Measurements from ENCODE around the gene ORAI3.

Gene ORAI3

GRCh38 chr16:31002250-31002700 is 53.4 kb downstream of the ORAI3 start:
- no peak for DNase-seq (ENCODE audit: low spot score)
- in situ Hi-C loops (cut with MboI; ENCODE audit: low sequenced_read_pairs, unreplicated experiment): no loop called here
- no peak for TF ChIP-seq CTCF (IDR thresholded peaks at IDR 0.05; ENCODE audit: borderline replicate concordance, control extremely low read depth, extremely low read depth, insufficient read depth, missing control alignments)

GRCh38 chr16:31002862-31003341 is 54.0 kb downstream of the ORAI3 start:
- TF ChIP-seq CTCF (IDR thresholded peaks at IDR 0.05; ENCODE audit: borderline replicate concordance, control extremely low read depth, extremely low read depth, insufficient read depth, missing control alignments): no peak
- in situ Hi-C loops (cut with MboI; ENCODE audit: low sequenced_read_pairs, unreplicated experiment): no loop called here

GRCh38 chr16:31003744-31004143 is 54.9 kb downstream of the ORAI3 start:
- in situ Hi-C loops (cut with MboI; ENCODE audit: low sequenced_read_pairs, unreplicated experiment): no loop called here
- TF ChIP-seq CTCF (IDR thresholded peaks at IDR 0.05; ENCODE audit: borderline replicate concordance, control extremely low read depth, extremely low read depth, insufficient read depth, missing control alignments): no peak
- DNase-seq (ENCODE audit: low spot score): no peak

More at GRCh38 chr16:31002862-31003341, 54.0 kb downstream of the ORAI3 start:
- DNase-seq (ENCODE audit: low spot score): no peak
